HG02798 (cell line): ENCODE results near the gene IL21R.
"Not testable (repeated sequence)": the region's sequence is repeated elsewhere in the genome, so short reads cannot be mapped to it uniquely, and the experiment has no call there.

Source experiments
- ATAC-seq: cut with Tn5 transposase; IDR thresholded peaks from one replicate; pipeline ENCODE4 v1.9.1; 2021; ENCODE audit warnings: mild to moderate bottlenecking; ENCODE audit not compliant: unreplicated experiment, poor library complexity

IL21R gene

GRCh38 chr16:27374221-27374803, 27.7 kb upstream of the IL21R start:
- peak; percentile 26 for ATAC-seq

GRCh38 chr16:27374804-27375425, 27.1 kb upstream of the IL21R start:
- peak; percentile 43 for ATAC-seq

- ATAC-seq = no peak
Observed at GRCh38 chr16:27377666-27378485, 24.1 kb upstream of the IL21R start.

GRCh38 chr16:27378871-27379481, 23.0 kb upstream of the IL21R start:
- ATAC-seq = no peak

- no peak for ATAC-seq
Observed at GRCh38 chr16:27379919-27380318, 22.1 kb upstream of the IL21R start.

- no peak for ATAC-seq
Observed at GRCh38 chr16:27381236-27381635, 20.7 kb upstream of the IL21R start.

GRCh38 chr16:27381974-27382855, 19.8 kb upstream of the IL21R start:
- no peak for ATAC-seq

GRCh38 chr16:27383556-27384243, 18.3 kb upstream of the IL21R start:
- ATAC-seq = no peak

GRCh38 chr16:27384425-27384824, 17.5 kb upstream of the IL21R start:
- ATAC-seq = no peak

GRCh38 chr16:27385398-27385797, 16.6 kb upstream of the IL21R start:
- no peak for ATAC-seq

GRCh38 chr16:27386674-27387073, 15.3 kb upstream of the IL21R start:
- ATAC-seq = no peak

- ATAC-seq = peak; percentile 83
Observed at GRCh38 chr16:27387724-27388123, 14.2 kb upstream of the IL21R start.

- ATAC-seq = no peak
Observed at GRCh38 chr16:27389272-27389961, 12.6 kb upstream of the IL21R start.

GRCh38 chr16:27390151-27390550, 11.8 kb upstream of the IL21R start:
- no peak for ATAC-seq

GRCh38 chr16:27392671-27393070, 9.3 kb upstream of the IL21R start:
- no peak for ATAC-seq

GRCh38 chr16:27394516-27394915, 7.5 kb upstream of the IL21R start:
- no peak for ATAC-seq

GRCh38 chr16:27398341-27398893, 3.6 kb upstream of the IL21R start:
- not testable (repeated sequence) for ATAC-seq
